Vagina (tissue), 2 donors: ENCODE results near the gene FANK1.

Experiments
- POLR2A ChIP-seq, 2 donors: fragments of 450-650 bp; IDR thresholded peaks; one replicate each; pipeline ENCODE4 v1.6.1; 2017; ENCODE audit warnings: antibody characterized with exemption in 2 of 2, mild to moderate bottlenecking in 2 of 2, moderate library complexity in 2 of 2
- POLR2AphosphoS5 ChIP-seq, 2 donors: sonication (generic); formaldehyde crosslinking; IDR thresholded peaks; one replicate each; pipeline ENCODE4 v1.9.0; 2017; ENCODE audit warnings: antibody characterized with exemption in 2 of 2, mild to moderate bottlenecking in 2 of 2, low read depth in 1 of 2; ENCODE audit not compliant: insufficient read depth in 1 of 2
- TF ChIP-seq, protein P1 (sequence below), 3 experiments: fragments of 450-650 bp in 2 of 3; fragments of 200-600 bp in 1 of 3; sonication (generic) in 1 of 3; IDR thresholded peaks; one replicate each; pipeline ENCODE4 v1.5.1; 2017 to 2019; ENCODE audit warnings: antibody characterized with exemption in 3 of 3, mild to moderate bottlenecking in 2 of 3, moderate library complexity in 2 of 3

DNA sequence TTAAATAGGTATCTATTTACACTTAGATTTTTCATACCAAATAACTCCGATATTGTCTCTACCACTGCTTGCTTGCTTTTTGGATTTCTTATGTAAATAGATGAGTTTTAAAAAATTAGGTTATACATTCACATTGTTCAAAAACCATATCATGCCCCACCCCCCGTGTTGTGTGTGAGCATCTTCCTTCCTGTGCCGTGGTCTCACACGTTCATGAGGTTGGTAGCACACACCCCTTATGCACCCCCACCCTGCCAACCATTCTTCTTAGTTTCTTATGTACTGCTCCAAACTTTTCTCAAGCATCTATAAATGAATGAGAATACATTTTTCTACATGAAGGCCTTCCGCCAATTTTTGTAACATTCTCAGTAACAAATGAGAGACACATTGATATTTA lies 115.6 kb downstream of the FANK1 start:
- TF ChIP-seq, protein P1, sequence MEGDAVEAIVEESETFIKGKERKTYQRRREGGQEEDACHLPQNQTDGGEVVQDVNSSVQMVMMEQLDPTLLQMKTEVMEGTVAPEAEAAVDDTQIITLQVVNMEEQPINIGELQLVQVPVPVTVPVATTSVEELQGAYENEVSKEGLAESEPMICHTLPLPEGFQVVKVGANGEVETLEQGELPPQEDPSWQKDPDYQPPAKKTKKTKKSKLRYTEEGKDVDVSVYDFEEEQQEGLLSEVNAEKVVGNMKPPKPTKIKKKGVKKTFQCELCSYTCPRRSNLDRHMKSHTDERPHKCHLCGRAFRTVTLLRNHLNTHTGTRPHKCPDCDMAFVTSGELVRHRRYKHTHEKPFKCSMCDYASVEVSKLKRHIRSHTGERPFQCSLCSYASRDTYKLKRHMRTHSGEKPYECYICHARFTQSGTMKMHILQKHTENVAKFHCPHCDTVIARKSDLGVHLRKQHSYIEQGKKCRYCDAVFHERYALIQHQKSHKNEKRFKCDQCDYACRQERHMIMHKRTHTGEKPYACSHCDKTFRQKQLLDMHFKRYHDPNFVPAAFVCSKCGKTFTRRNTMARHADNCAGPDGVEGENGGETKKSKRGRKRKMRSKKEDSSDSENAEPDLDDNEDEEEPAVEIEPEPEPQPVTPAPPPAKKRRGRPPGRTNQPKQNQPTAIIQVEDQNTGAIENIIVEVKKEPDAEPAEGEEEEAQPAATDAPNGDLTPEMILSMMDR (IDR thresholded peaks at IDR 0.05) = no peak
- no peak for TF ChIP-seq POLR2AphosphoS5 (IDR thresholded peaks at IDR 0.05; ENCODE audit: insufficient read depth in 1 of 2, low read depth in 1 of 2)
- no peak for TF ChIP-seq POLR2A (IDR thresholded peaks at IDR 0.05)
